ELF-1 (cell line): Measurements from ENCODE around the gene PTGIS.

Source experiments
- DNase-seq: peaks from one replicate; pipeline ENCODE4 v3.0.0-alpha.2; 2016; ENCODE audit warnings: low read depth, low spot score

PTGIS gene

GRCh38 chr20:49470922-49471321 lies 97.0 kb downstream of the PTGIS start:
- no peak for DNase-seq

- DNase-seq = no peak
These were observed 98.9 kb downstream of the PTGIS start for GRCh38 chr20:49469060-49469459.

- DNase-seq = no peak
These were observed 99.5 kb downstream of the PTGIS start for GRCh38 chr20:49468412-49468811.

DNA sequence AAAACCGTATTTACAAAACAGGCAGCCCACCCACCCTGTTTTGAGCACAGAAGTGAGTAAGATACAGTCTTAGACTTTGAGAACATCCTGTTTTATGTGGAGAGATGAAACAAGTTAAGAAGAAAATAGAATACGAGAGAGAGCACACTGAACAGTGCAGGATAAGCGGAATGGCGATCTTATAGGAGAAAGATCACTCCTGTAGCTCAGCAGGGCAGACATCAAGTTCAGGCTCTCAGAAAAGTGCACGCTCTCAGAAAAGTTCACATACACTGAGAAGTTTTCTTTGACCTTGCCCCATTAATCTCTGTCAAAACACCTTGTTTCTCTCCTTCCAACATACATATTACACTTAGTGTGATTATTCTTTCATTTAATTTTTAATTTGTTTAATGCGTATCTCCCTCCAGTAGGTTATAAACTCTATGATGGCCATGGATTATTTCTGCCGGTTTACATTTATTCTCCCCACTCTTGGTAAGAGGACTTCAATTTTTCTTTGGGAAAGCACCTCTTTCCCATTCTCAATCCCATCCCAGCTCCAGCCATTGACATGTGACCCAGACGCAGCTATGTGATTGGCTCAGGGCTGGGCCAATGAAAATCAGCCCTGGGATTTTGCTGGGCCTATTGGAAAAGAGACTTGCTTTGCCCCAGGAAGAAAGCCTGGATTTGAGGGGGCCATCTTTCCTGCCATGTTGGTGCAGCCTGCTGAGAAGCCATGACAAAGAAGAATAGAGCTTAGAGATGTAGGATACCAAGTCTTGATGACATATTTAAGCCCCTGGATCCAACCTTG lies 101.6 kb downstream of the PTGIS start:
- DNase-seq = no peak

- DNase-seq = no peak
These were observed 103.4 kb downstream of the PTGIS start for GRCh38 chr20:49464556-49464955.

DNA sequence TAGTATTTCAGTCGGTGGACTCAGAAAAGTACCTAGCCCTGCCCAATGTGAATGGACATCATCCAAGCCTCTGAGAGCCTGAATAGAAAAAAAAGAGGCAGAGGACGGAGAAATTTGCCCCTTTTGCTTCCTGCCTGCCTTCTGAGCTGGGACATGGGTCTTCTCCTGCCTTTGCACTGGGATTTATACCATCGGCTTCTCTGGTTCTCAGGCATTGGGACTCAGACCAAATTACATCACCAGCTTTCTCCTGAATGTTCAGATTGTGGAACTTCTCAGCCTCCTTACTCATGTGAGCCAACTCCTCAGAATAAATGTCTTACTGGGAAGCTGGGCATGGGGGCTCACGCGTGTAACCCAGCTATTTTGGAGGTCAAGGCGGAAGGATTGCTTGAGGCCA lies 105.3 kb downstream of the PTGIS start:
- DNase-seq = no peak

DNA sequence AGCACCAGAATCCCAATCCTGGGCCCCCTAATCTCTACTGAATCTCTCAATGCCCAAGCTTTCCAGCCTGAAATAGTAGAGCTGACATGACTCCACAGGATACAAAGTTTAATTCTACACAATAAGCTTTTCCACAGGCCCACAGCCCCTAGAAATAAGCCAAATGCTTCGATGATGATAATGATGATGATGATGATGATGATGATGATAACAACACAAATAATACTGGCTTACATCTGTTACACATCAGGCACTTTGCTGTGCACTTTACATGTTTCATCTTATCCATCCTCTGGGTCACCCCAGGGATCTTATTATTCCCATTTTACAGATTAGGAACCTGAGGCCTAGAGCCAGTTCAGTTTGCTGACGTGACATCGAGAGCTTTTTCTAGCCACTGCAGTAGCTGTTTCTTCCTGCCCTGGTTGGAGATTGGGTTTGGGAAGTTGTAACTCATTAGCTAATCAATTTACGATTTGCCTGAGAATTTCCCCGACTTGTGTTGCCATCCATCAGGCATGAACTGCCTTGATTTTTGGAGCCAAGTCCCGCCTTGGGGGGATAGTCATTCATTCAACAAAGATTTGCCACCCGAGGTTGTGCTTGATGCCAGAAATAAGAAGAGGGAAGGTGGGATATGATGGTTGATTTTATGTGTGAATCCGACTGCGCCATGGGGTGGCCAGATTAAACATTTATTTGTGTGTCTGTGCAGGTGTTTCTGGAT lies 105.9 kb downstream of the PTGIS start:
- no peak for DNase-seq

DNA sequence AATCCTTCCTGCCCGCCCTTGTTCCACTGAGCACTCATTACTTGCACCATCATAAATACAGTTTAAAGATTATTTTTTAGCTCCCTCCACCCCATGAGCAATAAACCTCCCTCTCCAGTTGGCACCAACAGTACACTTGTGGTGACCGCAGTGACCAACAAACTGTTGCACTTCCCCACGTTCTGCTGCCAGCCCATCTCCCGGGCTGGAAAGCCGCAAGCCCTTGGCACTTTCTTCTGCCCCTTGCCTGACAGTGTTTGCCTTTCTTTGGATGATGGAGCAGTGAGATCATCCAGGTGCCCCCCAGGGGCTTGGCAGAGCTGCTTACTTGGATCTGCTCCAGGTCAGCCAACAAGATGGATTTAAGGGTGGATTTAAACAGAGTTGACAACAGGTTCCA lies 107.0 kb downstream of the PTGIS start:
- DNase-seq = no peak

DNA sequence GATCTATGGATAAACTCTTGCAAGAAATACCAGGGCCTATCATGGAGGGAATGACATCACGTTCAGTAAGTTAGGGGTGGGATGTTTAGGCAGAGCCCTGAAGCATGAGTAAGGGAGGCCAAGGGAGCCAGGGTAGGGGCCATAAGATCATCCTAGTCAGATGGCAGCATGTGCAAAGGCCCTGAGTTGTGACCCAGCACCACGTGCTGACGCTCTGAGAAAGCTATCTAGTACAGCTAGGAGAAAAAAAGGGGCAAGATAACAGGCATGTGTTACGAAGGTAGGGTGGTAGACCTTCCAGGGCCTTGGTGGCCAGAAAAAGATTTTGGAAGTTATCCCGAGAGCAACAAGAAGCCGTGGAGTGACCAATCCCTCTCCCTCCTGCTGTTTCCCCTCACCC lies 107.8 kb downstream of the PTGIS start:
- DNase-seq = no peak

DNA sequence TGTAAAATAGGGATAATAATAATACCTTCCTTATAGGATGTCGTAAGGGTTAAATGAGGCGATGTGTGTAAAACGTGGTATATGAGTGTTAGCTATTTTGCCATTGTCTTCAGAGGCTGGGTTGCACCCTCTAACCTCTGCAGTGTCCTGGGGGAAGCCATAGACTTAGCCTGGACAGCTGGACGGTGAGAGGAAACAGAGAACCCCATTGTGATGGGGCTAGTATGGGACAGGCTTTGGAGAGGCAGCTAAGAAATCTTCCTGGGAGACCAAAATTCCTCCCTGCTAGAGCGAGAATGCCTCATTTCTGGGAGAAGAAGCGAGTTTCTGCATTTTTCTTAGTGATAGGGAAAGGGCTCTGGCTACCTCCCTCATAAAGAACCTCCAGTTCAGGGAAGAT lies 108.3 kb downstream of the PTGIS start:
- DNase-seq = no peak

- no peak for DNase-seq
These were observed 110.5 kb downstream of the PTGIS start for GRCh38 chr20:49457444-49457843.

GRCh38 chr20:49456646-49457045 lies 111.3 kb downstream of the PTGIS start:
- no peak for DNase-seq

DNA sequence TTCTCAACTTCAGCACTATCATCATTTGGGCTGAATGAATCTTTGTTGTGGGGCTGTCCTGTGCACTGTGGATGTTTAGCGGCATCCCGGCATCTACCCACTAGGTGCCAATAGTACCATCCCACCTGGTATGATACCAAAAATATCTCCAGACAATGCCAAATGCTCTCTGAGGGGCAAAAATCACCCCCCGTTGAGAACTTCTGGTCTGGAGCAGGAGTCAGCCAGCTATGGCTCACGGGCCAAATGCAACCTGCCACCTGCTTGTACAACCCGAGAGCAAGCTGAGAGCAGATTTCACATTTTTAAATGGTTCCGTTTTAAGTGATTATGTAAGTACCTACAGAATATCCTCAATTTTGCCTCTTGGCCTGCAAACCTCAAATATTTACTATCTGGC lies 112.2 kb downstream of the PTGIS start:
- DNase-seq = no peak
